Measurements from ENCODE around the gene MORN1. TPM values are rescaled to one million over a fixed set of nuclear protein-coding genes. Genes with fewer than 3 reads are reported as not detected.

Gene MORN1
- total RNA-seq, 4 donors from 2014 or later, result 5.0 to 14.6 (median 9.2) TPM

GRCh38 chr1:2396059-2396458 is 4.7 kb upstream of the MORN1 start:
- 76 to 77% methylated on average over 4 to 12 of the region's 17 CpGs for WGBS, 2 donors (ENCODE audit: low coverage in 1 of 2)
- Histone ChIP-seq H3K27me3 (no peaks in the 10 kb centered on the region), H3K4me1 (peaks cover 0 to 34% (median 27%) of the 10 kb centered on the region in 3 donors), H3K4me3 (no peak overlapping the region), H3K9me3 (no peaks in the 10 kb centered on the region), H3K36me3 (peaks cover 0 to 83% of the 10 kb centered on the region in 2 donors), H3K27ac (no peak overlapping the region)
- TF ChIP-seq POLR2A (IDR thresholded peaks at IDR 0.05) (no peak), CTCF (IDR thresholded peaks at IDR 0.05) (no peak), POLR2AphosphoS5 (IDR thresholded peaks at IDR 0.05) (no peak), EP300 (IDR thresholded peaks at IDR 0.05) (no peak)
- ATAC-seq, result no peak

DNA sequence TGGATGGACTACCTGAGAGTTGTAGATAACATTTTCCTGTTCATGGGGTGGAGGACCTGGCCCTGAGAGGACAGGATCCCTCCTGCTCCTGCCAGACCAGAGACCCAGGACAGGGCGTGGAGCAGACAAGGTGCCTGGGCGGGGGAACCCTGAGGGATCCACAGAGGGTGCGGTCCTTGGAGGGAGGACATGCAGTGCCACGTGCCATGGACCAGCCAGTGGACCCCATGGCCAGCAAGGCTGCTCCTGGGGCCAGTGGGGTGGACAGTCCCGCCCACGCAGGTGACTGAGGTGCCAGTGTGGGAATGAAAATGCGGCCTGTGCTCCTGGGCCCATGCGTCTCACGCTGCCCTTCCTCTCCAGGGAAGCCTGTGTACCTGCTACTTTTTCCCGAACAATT is 3.9 kb upstream of the MORN1 start:
- peaks cover 0 to 42% (median 34%) of the 10 kb centered on the region in 3 donors for H3K4me1 ChIP-seq
- peaks cover 0 to 75% of the 10 kb centered on the region in 2 donors for H3K36me3 ChIP-seq
- WGBS, 2 donors (ENCODE audit: low coverage in 1 of 2), result 66% methylated on average over 3 of the region's 10 CpGs; no CpG with 5 or more reads in 1 of the 2 donors
- no peak overlapping the region for H3K27ac ChIP-seq
- no peaks in the 10 kb centered on the region for H3K27me3 ChIP-seq
- H3K4me3 ChIP-seq, result no peak overlapping the region
- TF ChIP-seq CTCF (IDR thresholded peaks at IDR 0.05), result no peak
- TF ChIP-seq EP300 (IDR thresholded peaks at IDR 0.05), result no peak
- TF ChIP-seq POLR2AphosphoS5 (IDR thresholded peaks at IDR 0.05), result no peak
- no peak for TF ChIP-seq POLR2A (IDR thresholded peaks at IDR 0.05)
- no peaks in the 10 kb centered on the region for H3K9me3 ChIP-seq
- ATAC-seq, result no peak

DNA sequence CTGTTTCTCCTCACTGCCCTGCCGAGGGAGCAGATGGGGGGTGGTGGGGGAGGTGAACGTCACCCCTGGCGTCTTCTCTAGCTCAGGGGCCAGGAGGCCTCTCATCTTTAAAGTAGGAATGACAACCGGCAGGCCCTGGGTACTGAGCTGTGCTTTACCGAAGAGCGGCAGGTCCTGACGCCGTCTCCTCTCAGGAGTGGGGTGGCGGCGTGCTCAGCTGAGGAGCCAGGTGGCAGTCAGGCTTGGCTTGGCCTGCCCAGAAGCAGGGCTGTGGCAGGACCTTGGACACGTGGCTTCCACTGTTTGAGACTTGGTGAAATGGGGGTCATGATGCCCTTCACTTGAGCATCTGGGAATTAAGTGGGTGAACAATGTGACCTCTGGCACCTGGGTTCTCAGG is 3.4 kb upstream of the MORN1 start:
- H3K36me3 ChIP-seq, result peaks cover 0 to 70% of the 10 kb centered on the region in 2 donors
- no CpG with 5 or more reads among the region's 11 CpGs for WGBS, 2 donors (ENCODE audit: low coverage in 1 of 2)
- no peaks in the 10 kb centered on the region for H3K9me3 ChIP-seq
- ATAC-seq, result no peak
- no peaks in the 10 kb centered on the region for H3K27me3 ChIP-seq
- no peak overlapping the region for H3K27ac ChIP-seq
- peaks cover 0 to 47% (median 34%) of the 10 kb centered on the region in 3 donors for H3K4me1 ChIP-seq
- no peak overlapping the region for H3K4me3 ChIP-seq
- no peak for TF ChIP-seq CTCF (IDR thresholded peaks at IDR 0.05)
- no peak for TF ChIP-seq POLR2A (IDR thresholded peaks at IDR 0.05)
- no peak for TF ChIP-seq POLR2AphosphoS5 (IDR thresholded peaks at IDR 0.05)
- TF ChIP-seq EP300 (IDR thresholded peaks at IDR 0.05), result no peak

GRCh38 chr1:2394220-2394619 is 2.9 kb upstream of the MORN1 start:
- no peak for ATAC-seq
- Histone ChIP-seq H3K4me1 (peaks cover 0 to 47% (median 34%) of the 10 kb centered on the region in 3 donors), H3K36me3 (peaks cover 0 to 65% of the 10 kb centered on the region in 2 donors), H3K27ac (no peak overlapping the region), H3K27me3 (no peaks in the 10 kb centered on the region), H3K4me3 (no peak overlapping the region), H3K9me3 (no peaks in the 10 kb centered on the region)
- no CpG with 5 or more reads among the region's 7 CpGs for WGBS, 2 donors (ENCODE audit: low coverage in 1 of 2)
- TF ChIP-seq POLR2AphosphoS5 (IDR thresholded peaks at IDR 0.05) (no peak), EP300 (IDR thresholded peaks at IDR 0.05) (no peak), POLR2A (IDR thresholded peaks at IDR 0.05) (no peak), CTCF (IDR thresholded peaks at IDR 0.05) (no peak)

- WGBS, 2 donors (ENCODE audit: low coverage in 1 of 2), result 69 to 74% methylated on average over 3 to 5 of the region's 9 CpGs
- Histone ChIP-seq H3K9me3 (no peaks in the 10 kb centered on the region), H3K27ac (no peak overlapping the region), H3K36me3 (peaks cover 0 to 57% of the 10 kb centered on the region in 2 donors), H3K27me3 (no peaks in the 10 kb centered on the region), H3K4me1 (peaks cover 0 to 47% (median 34%) of the 10 kb centered on the region in 3 donors), H3K4me3 (no peak overlapping the region)
- TF ChIP-seq POLR2A (IDR thresholded peaks at IDR 0.05), result no peak
- no peak for TF ChIP-seq EP300 (IDR thresholded peaks at IDR 0.05)
- no peak for TF ChIP-seq CTCF (IDR thresholded peaks at IDR 0.05)
- TF ChIP-seq POLR2AphosphoS5 (IDR thresholded peaks at IDR 0.05), result no peak
- no peak for ATAC-seq
Measured at GRCh38 chr1:2393471-2393877, 2.1 kb upstream of the MORN1 start.

Data from gastroesophageal sphincter (tissue), 4 donors.